SK-N-SH (cell line): ENCODE results near the gene OGFR. TPM values are rescaled to one million over a fixed set of nuclear protein-coding genes. Genes with fewer than 3 reads are reported as not detected.

Source experiments
- CTCF ChIA-PET: fragments of 300-600, 350-600 bp; formaldehyde crosslinking; extraction: SDS; loops from one replicate; lab custom pipeline; 2021; lab: Yijun Ruan, JAX
- POLR2A ChIA-PET: fragments of 350-600 bp; sonication (Branson Sonifier 250); formaldehyde crosslinking; extraction: SDS; loops from one replicate; lab custom pipeline; 2020; ENCODE audit warnings: antibody characterized with exemption, inconsistent platforms; lab: Yijun Ruan, JAX
- DNase-seq: peaks from one replicate; pipeline ENCODE4 v3.0.0; 2012
- H2AFZ ChIP-seq: fragments of 200-600 bp; sonication (generic); 2 replicates; pipeline ENCODE4 v1.8.1; 2016; ENCODE audit warnings: antibody characterized with exemption, mild to moderate bottlenecking, low read depth
- H3F3A ChIP-seq: fragments of 200-600 bp; sonication (generic); replicated peaks from 2 replicates; pipeline ENCODE3; 2016; ENCODE audit warnings: antibody characterized with exemption, mild to moderate bottlenecking; ENCODE audit not compliant: insufficient read depth
- H3K27ac ChIP-seq, 2 experiments: fragments of 200-500 bp in 1 of 2; fragments of 200-600 bp in 1 of 2; sonication (Bioruptor generic) in 1 of 2; sonication (generic), shearing (Covaris generic) in 1 of 2; 2 replicates each; pipeline versions ENCODE4 v1.5.1 to v1.6.1; 2014 to 2016; ENCODE audit warnings: low read depth in 2 of 2, inconsistent platforms in 1 of 2, low read length in 1 of 2, mild to moderate bottlenecking in 1 of 2, mixed read lengths in 1 of 2
- H3K27me3 ChIP-seq: fragments of 200-600 bp; sonication (generic), shearing (Covaris generic); 2 replicates; pipeline ENCODE4 v1.6.1; 2016; ENCODE audit warnings: mixed run types; ENCODE audit not compliant: insufficient read depth
- H3K36me3 ChIP-seq, 2 experiments: fragments of 200-500 bp in 1 of 2; fragments of 200-600 bp in 1 of 2; sonication (Bioruptor generic) in 1 of 2; sonication (generic) in 1 of 2; replicated peaks in 1 of 2; 2 replicates each; pipeline versions ENCODE3 to v1.5.1; 2014 to 2016; ENCODE audit warnings: low read length in 1 of 2, mild to moderate bottlenecking in 1 of 2; ENCODE audit not compliant: insufficient read depth in 2 of 2, control insufficient read depth in 1 of 2
- H3K4me1 ChIP-seq, 2 experiments: fragments of 200-500 bp in 1 of 2; fragments of 200-600 bp in 1 of 2; sonication (Bioruptor generic) in 1 of 2; sonication (generic), shearing (Covaris generic) in 1 of 2; 2 replicates each; pipeline versions ENCODE4 v1.5.1 to v1.6.1; 2014 to 2016; ENCODE audit warnings: low read depth in 1 of 2, low read length in 1 of 2, mixed run types in 1 of 2; ENCODE audit not compliant: insufficient read depth in 2 of 2, control insufficient read depth in 1 of 2
- H3K4me2 ChIP-seq: fragments of 200-600 bp; sonication (generic), shearing (Covaris generic); 2 replicates; pipeline ENCODE4 v1.6.1; 2017; ENCODE audit warnings: mixed run types
- H3K4me3 ChIP-seq, 2 experiments: fragments of 200-500 bp in 1 of 2; fragments of 200-600 bp in 1 of 2; sonication (Bioruptor generic) in 1 of 2; sonication (generic), shearing (Covaris generic) in 1 of 2; 2 replicates each; pipeline versions ENCODE4 v1.5.1 to v1.8.1; 2014 to 2016; ENCODE audit warnings: low read depth in 2 of 2, inconsistent platforms in 1 of 2, low read length in 1 of 2, mild to moderate bottlenecking in 1 of 2, mixed read lengths in 1 of 2, moderate library complexity in 1 of 2
- H3K79me2 ChIP-seq: fragments of 200-600 bp; sonication (generic); 2 replicates; pipeline ENCODE4 v1.8.1; 2017; ENCODE audit warnings: mild to moderate bottlenecking; ENCODE audit not compliant: insufficient read depth
- H3K9ac ChIP-seq: fragments of 200-600 bp; sonication (generic); 2 replicates; pipeline ENCODE4 v1.6.1; 2017; ENCODE audit warnings: mixed run types
- H3K9me2 ChIP-seq: fragments of 200-600 bp; sonication (generic); 2 replicates; pipeline ENCODE4 v1.6.1; 2017; ENCODE audit warnings: mixed run types
- H3K9me3 ChIP-seq: fragments of 200-600 bp; sonication (generic); 2 replicates; pipeline ENCODE4 v1.6.1; 2017; ENCODE audit warnings: mixed run types, mild to moderate bottlenecking, moderate library complexity
- H4K20me1 ChIP-seq: fragments of 200-600 bp; sonication (generic); 2 replicates; pipeline ENCODE4 v1.6.1; 2017; ENCODE audit warnings: mild to moderate bottlenecking, mixed run types; ENCODE audit not compliant: insufficient read depth
- CHD2 ChIP-seq: fragments of 150-350 bp; IDR thresholded peaks from 2 replicates; pipeline ENCODE4 v1.6.1; 2018; ENCODE audit warnings: low read length; ENCODE audit not compliant: partially characterized antibody
- CTCF ChIP-seq: fragments of 200-600 bp; sonication (generic); IDR thresholded peaks from 2 replicates; pipeline ENCODE4 v1.6.1; 2017; ENCODE audit warnings: antibody characterized with exemption, mild to moderate bottlenecking, moderate library complexity
- ELF1 ChIP-seq: IDR thresholded peaks from 2 replicates; pipeline ENCODE4 v1.4.0; 2012
- EP300 ChIP-seq, 2 experiments: IDR thresholded peaks; 2 replicates each; pipeline versions ENCODE4 v1.4.0 to v1.6.1; 2012; ENCODE audit warnings: borderline replicate concordance in 1 of 2, low read depth in 1 of 2, low read length in 1 of 2
- FOSL2 ChIP-seq: IDR thresholded peaks from 2 replicates; pipeline ENCODE4 v1.4.0; 2012; ENCODE audit warnings: low read depth, mild to moderate bottlenecking, moderate library complexity, borderline replicate concordance
- GATA2 ChIP-seq: sonication (generic); formaldehyde crosslinking; IDR thresholded peaks from 2 replicates; pipeline ENCODE4 v1.5.0; 2020; ENCODE audit warnings: mild to moderate bottlenecking, missing genetic modification reagents
- NFIC ChIP-seq: IDR thresholded peaks from 2 replicates; pipeline ENCODE4 v1.4.0; 2012; ENCODE audit warnings: borderline replicate concordance
- NRF1 ChIP-seq: IDR thresholded peaks from 2 replicates; pipeline ENCODE4 v1.6.1; 2012; ENCODE audit warnings: low read depth, mild to moderate bottlenecking, low read length
- PBX3 ChIP-seq: IDR thresholded peaks from 2 replicates; pipeline ENCODE4; 2012
- POLR2AphosphoS5 ChIP-seq: IDR thresholded peaks from 2 replicates; pipeline ENCODE4 v1.6.1; 2012; ENCODE audit warnings: low read depth, low read length
- RAD21 ChIP-seq: IDR thresholded peaks from 2 replicates; pipeline ENCODE4 v1.6.1; 2012; ENCODE audit warnings: mild to moderate bottlenecking, low read length
- RCOR1 ChIP-seq: fragments of 150-350 bp; IDR thresholded peaks from 2 replicates; pipeline ENCODE4 v1.6.1; 2017; ENCODE audit warnings: antibody characterized with exemption, low read length
- SMC3 ChIP-seq: IDR thresholded peaks from 2 replicates; pipeline ENCODE4 v1.6.1; 2012; ENCODE audit warnings: low read depth, low read length, improper control_type of control experiment
- TAF1 ChIP-seq: IDR thresholded peaks from 2 replicates; pipeline ENCODE4 v1.6.1; 2012; ENCODE audit warnings: low read depth, mild to moderate bottlenecking, low read length, moderate library complexity, borderline replicate concordance
- WGBS: methylation state at CpG from one replicate; pipeline ENCODE4 v1.1.6; 2017; ENCODE audit warnings: low lambda C conversion rate; 5-methylcytosine and 5-hydroxymethylcytosine counted together
- polyA plus RNA-seq, 3 experiments: library from polyadenylated mRNA; depleted of rRNA; stranded (reverse); fragments of >200 nt; gene quantifications; 2 replicates each; pipeline ENCODE4 v1.2.3, GENCODE V29; 2012
- TF ChIP-seq, protein P1 (sequence below): IDR thresholded peaks from 2 replicates; pipeline ENCODE4 v1.4.0; 2012; ENCODE audit warnings: low read depth, borderline replicate concordance

The OGFR gene
- polyA plus RNA-seq, 1 of the 3 experiments (the other 2 are of a cell fraction): 60.8 TPM

GRCh38 chr20:62793757-62794006, 11.0 kb upstream of the OGFR start (continued):
- TF ChIP-seq RAD21 (no peak), CTCF (no peak), TAF1 (no peak)

- Histone ChIP-seq H3K9me2 (no peaks in the 10 kb centered on the region), H3K9ac (peak overlapping the region; percentile 63), H3K79me2 (peaks cover 17% of the 10 kb centered on the region), H3K36me3 (peaks cover 4 to 13% of the 10 kb centered on the region in 2 experiments)
- 3% methylated on average over 7 of the region's 69 CpGs for WGBS
- TF ChIP-seq FOSL2 (no peak), NRF1 (no peak), NFIC (peak; percentile 43; the same call in 1 of the 2 replicates), EP300 (IDR thresholded peaks at IDR 0.05; ENCODE audit: borderline replicate concordance in 1 of 2, low read depth in 1 of 2, low read length in 1 of 2) (no peak), TAF1 (0 out of 2 replicates have a peak, but pooled peaks have one; percentile 46), ELF1 (peak; percentile 42; the same call in 1 of the 2 replicates), GATA2 (CRISPR knock-in tag) (no peak), CTCF (no peak), SMC3 (no peak), PBX3 (peak; percentile 57), POLR2AphosphoS5 (peak; percentile 74), RCOR1 (peak; percentile 23; the same call in 1 of the 2 replicates), CHD2 (peak; percentile 3)
- TF ChIP-seq, protein P1, sequence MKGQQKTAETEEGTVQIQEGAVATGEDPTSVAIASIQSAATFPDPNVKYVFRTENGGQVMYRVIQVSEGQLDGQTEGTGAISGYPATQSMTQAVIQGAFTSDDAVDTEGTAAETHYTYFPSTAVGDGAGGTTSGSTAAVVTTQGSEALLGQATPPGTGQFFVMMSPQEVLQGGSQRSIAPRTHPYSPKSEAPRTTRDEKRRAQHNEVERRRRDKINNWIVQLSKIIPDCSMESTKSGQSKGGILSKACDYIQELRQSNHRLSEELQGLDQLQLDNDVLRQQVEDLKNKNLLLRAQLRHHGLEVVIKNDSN: no peak
- TF ChIP-seq, all 33 proteins: peak for 7
- Histone ChIP-seq H3K4me3 (peak overlapping the region; percentile 64 to 74), H4K20me1 (0 out of 2 replicates have a peak, but pooled peaks cover 8% of the 10 kb centered on the region), H3K9me3 (no peaks in the 10 kb centered on the region), H3K27ac (peak overlapping the region; percentile 71 to 88), H3K4me2 (peak overlapping the region; percentile 92), H3K27me3 (no peaks in the 10 kb centered on the region), H3F3A (peaks cover 30% of the 10 kb centered on the region), H3K4me1 (peaks cover 22% of the 10 kb centered on the region in 2 experiments; a peak in 3 of 4 replicates), H2AFZ (peak overlapping the region; percentile 94)
- ChIA-PET POLR2A (interaction anchor here (0.8 to 1.3 kb wide), 5 partner anchors 9 to 152 kb away, joined by 3 to 5 read pairs (median 3); partner anchors contain the start of gene SLCO4A1), CTCF (interaction anchor here (1.2 to 9.4 kb wide), 4 partner anchors 14 to 294 kb away, joined by 4 to 162 read pairs (median 10); no protein-coding TSS in a partner anchor)
- peak; percentile 95 for DNase-seq
Measured at GRCh38 chr20:62794007-62794724, 10.5 kb upstream of the OGFR start.
